HG02981 (cell line): ENCODE measurements around the gene ATG16L1.

Experiments used
- ATAC-seq: cut with Tn5 transposase; IDR thresholded peaks from one replicate; pipeline ENCODE4 v1.9.1; 2021; ENCODE audit warnings: mild to moderate bottlenecking, moderate library complexity; ENCODE audit not compliant: unreplicated experiment

Gene ATG16L1

GRCh38 chr2:233288663-233289062 is 37.2 kb downstream of the ATG16L1 start:
- no peak for ATAC-seq

- ATAC-seq = no peak
Measured at GRCh38 chr2:233289648-233290047, 38.2 kb downstream of the ATG16L1 start.

- ATAC-seq = no peak
Measured at GRCh38 chr2:233290051-233290845, 38.8 kb downstream of the ATG16L1 start.

- ATAC-seq = no peak
Measured at GRCh38 chr2:233295891-233296290, 44.4 kb downstream of the ATG16L1 start.

GRCh38 chr2:233297076-233297475 is 45.6 kb downstream of the ATG16L1 start:
- no peak for ATAC-seq

GRCh38 chr2:233300401-233300800 is 48.9 kb downstream of the ATG16L1 start:
- ATAC-seq = no peak

- no peak for ATAC-seq
Measured at GRCh38 chr2:233301248-233301647, 49.8 kb downstream of the ATG16L1 start.

GRCh38 chr2:233301811-233302210 is 50.3 kb downstream of the ATG16L1 start:
- no peak for ATAC-seq

GRCh38 chr2:233303252-233303651 is 51.8 kb downstream of the ATG16L1 start:
- no peak for ATAC-seq

- ATAC-seq = no peak
Measured at GRCh38 chr2:233307565-233307964, 56.1 kb downstream of the ATG16L1 start, which contains the start of gene SAG. Gene SAG (plus strand): TSS chr2:233307816. CDS start chr2:233309190, 1,374 bp downstream.

- ATAC-seq = no peak
Measured at GRCh38 chr2:233311241-233311926, 59.9 kb downstream of the ATG16L1 start.

GRCh38 chr2:233312874-233313273 is 61.4 kb downstream of the ATG16L1 start:
- ATAC-seq = no peak

- no peak for ATAC-seq
Measured at GRCh38 chr2:233314180-233314925, 62.9 kb downstream of the ATG16L1 start.

GRCh38 chr2:233317196-233317943 is 65.9 kb downstream of the ATG16L1 start:
- ATAC-seq = no peak

- no peak for ATAC-seq
Measured at GRCh38 chr2:233319256-233319655, 67.8 kb downstream of the ATG16L1 start.

GRCh38 chr2:233320470-233320869 is 69.0 kb downstream of the ATG16L1 start:
- ATAC-seq = no peak

- ATAC-seq = no peak
Measured at GRCh38 chr2:233321166-233321565, 69.7 kb downstream of the ATG16L1 start.

GRCh38 chr2:233323851-233324250 is 72.4 kb downstream of the ATG16L1 start:
- no peak for ATAC-seq

- ATAC-seq = no peak
Measured at GRCh38 chr2:233325256-233325655, 73.8 kb downstream of the ATG16L1 start.

- no peak for ATAC-seq
Measured at GRCh38 chr2:233325814-233326213, 74.3 kb downstream of the ATG16L1 start.

GRCh38 chr2:233326500-233326899 is 75.0 kb downstream of the ATG16L1 start:
- ATAC-seq = no peak
